IMR-90 (cell line): ENCODE data around the gene HES1. TPM values are rescaled to one million over a fixed set of nuclear protein-coding genes. Genes with fewer than 3 reads are reported as not detected.

ENCODE experiments used
- ATAC-seq: fragments of 200-7000 bp; cut with Tn5 transposase; 2 replicates; pipeline ENCODE4 v1.9.1; 2020; ENCODE audit warnings: low read depth, mild to moderate bottlenecking, moderate library complexity
- BruUV-seq: library from RNA; stranded (reverse); fragments of 400-500 nt; replicated peaks from 2 replicates; lab custom pipeline; 2021; lab: Mats Ljungman, UMichigan
- CTCF ChIA-PET: fragments of 300-600 bp; formaldehyde crosslinking; extraction: SDS; loops from one replicate; lab custom pipeline; 2021; ENCODE audit warnings: antibody characterized with exemption; lab: Yijun Ruan, JAX
- POLR2A ChIA-PET: fragments of 300-600 bp; sonication (Branson Sonifier 250); formaldehyde crosslinking; loops from one replicate; lab custom pipeline; 2022; ENCODE audit warnings: antibody characterized with exemption; ENCODE audit not compliant: unreplicated experiment; lab: Charles Lee
- DNase-seq: peaks from one replicate; pipeline ENCODE4 v3.0.0; 2013
- H2AFZ ChIP-seq: replicated peaks from 2 replicates; pipeline ENCODE3; 2013; ENCODE audit warnings: low read length, mild to moderate bottlenecking; ENCODE audit not compliant: poor library complexity
- H2AK5ac ChIP-seq: 2 replicates; pipeline ENCODE4 v1.6.1; 2013; ENCODE audit warnings: low read depth, low read length, inconsistent platforms
- H2AK9ac ChIP-seq: replicated peaks from 2 replicates; pipeline ENCODE3; 2013; ENCODE audit warnings: mild to moderate bottlenecking, low read depth, low read length, moderate library complexity; ENCODE audit not compliant: poor library complexity
- H2BK120ac ChIP-seq: 2 replicates; pipeline ENCODE4 v1.6.1; 2013; ENCODE audit warnings: low read depth, low read length, inconsistent platforms
- H2BK15ac ChIP-seq: 3 replicates; pipeline ENCODE4 v1.6.1; 2013; ENCODE audit warnings: low read depth, low read length, inconsistent platforms
- H2BK20ac ChIP-seq: 2 replicates; pipeline ENCODE4 v1.6.1; 2013; ENCODE audit warnings: low read depth, mild to moderate bottlenecking, inconsistent platforms, low read length, moderate library complexity
- H2BK5ac ChIP-seq: 2 replicates; pipeline ENCODE4 v1.6.1; 2013; ENCODE audit warnings: mild to moderate bottlenecking, low read depth, low read length, inconsistent platforms; ENCODE audit not compliant: poor library complexity, severe bottlenecking
- H3K14ac ChIP-seq: replicated peaks from 2 replicates; pipeline ENCODE4 v1.6.1; 2013; ENCODE audit warnings: low read depth, low read length, inconsistent platforms
- H3K18ac ChIP-seq: 2 replicates; pipeline ENCODE4 v1.6.1; 2013; ENCODE audit warnings: low read depth, low read length, control low read depth
- H3K23ac ChIP-seq: 2 replicates; pipeline ENCODE4 v1.6.1; 2013; ENCODE audit warnings: low read depth, low read length, inconsistent platforms
- H3K27ac ChIP-seq: 2 replicates; pipeline ENCODE4 v1.5.1; 2013; ENCODE audit warnings: mild to moderate bottlenecking, control low read depth, low read length; ENCODE audit not compliant: insufficient read depth
- H3K27me3 ChIP-seq: 2 replicates; pipeline ENCODE4 v1.6.1; 2013; ENCODE audit warnings: low read length; ENCODE audit not compliant: control insufficient read depth, insufficient read depth
- H3K36me3 ChIP-seq: 2 replicates; pipeline ENCODE4 v1.6.1; 2013; ENCODE audit warnings: low read length, mixed read lengths; ENCODE audit not compliant: control insufficient read depth, insufficient read depth
- H3K4ac ChIP-seq: 2 replicates; pipeline ENCODE4 v1.6.1; 2013; ENCODE audit warnings: low read depth, low read length, inconsistent platforms
- H3K4me1 ChIP-seq: 2 replicates; pipeline ENCODE4 v1.6.1; 2013; ENCODE audit warnings: low read length, mixed read lengths; ENCODE audit not compliant: control insufficient read depth, insufficient read depth
- H3K4me2 ChIP-seq: 2 replicates; pipeline ENCODE4 v1.6.1; 2013; ENCODE audit warnings: low read depth, mild to moderate bottlenecking, control low read depth, low read length, moderate library complexity
- H3K4me3 ChIP-seq: 2 replicates; pipeline ENCODE4 v1.5.1; 2013; ENCODE audit warnings: low read depth, mild to moderate bottlenecking, control low read depth, low read length, moderate library complexity; ENCODE audit not compliant: insufficient read depth
- H3K56ac ChIP-seq: 2 replicates; pipeline ENCODE4 v1.6.1; 2013; ENCODE audit warnings: low read length, inconsistent platforms; ENCODE audit not compliant: insufficient read depth; ENCODE audit errors: extremely low read depth
- H3K79me1 ChIP-seq, 2 experiments: 2 replicates each; pipeline ENCODE4 v1.6.1; 2013; ENCODE audit warnings: low read length in 2 of 2, inconsistent platforms in 1 of 2, low read depth in 1 of 2
- H3K9ac ChIP-seq: 2 replicates; pipeline ENCODE4 v1.6.1; 2013; ENCODE audit warnings: low read depth, low read length, control low read depth
- H3K9me1 ChIP-seq: 2 replicates; pipeline ENCODE4 v1.6.1; 2013; ENCODE audit warnings: low read length, inconsistent platforms; ENCODE audit not compliant: insufficient read depth
- H3K9me3 ChIP-seq: 2 replicates; pipeline ENCODE4 v1.6.1; 2013; ENCODE audit warnings: low read length; ENCODE audit not compliant: control insufficient read depth, insufficient read depth
- H4K20me1 ChIP-seq: 2 replicates; pipeline ENCODE4 v1.6.1; 2013; ENCODE audit warnings: low read length, inconsistent platforms; ENCODE audit not compliant: insufficient read depth
- H4K5ac ChIP-seq: 2 replicates; pipeline ENCODE4 v1.6.1; 2013; ENCODE audit warnings: mild to moderate bottlenecking, low read depth, low read length, control low read depth
- H4K8ac ChIP-seq, 2 experiments: 2 replicates each; pipeline ENCODE4 v1.6.1; 2013; ENCODE audit warnings: low read depth in 2 of 2, low read length in 2 of 2, control low read depth in 1 of 2, inconsistent platforms in 1 of 2
- H4K91ac ChIP-seq: 2 replicates; pipeline ENCODE4 v1.6.1; 2013; ENCODE audit warnings: low read depth, low read length, inconsistent platforms; ENCODE audit not compliant: insufficient read depth
- BHLHE40 ChIP-seq: fragments of 150-350 bp; IDR thresholded peaks from 2 replicates; pipeline ENCODE4 v1.6.1; 2016; ENCODE audit warnings: mild to moderate bottlenecking, low read depth, low read length
- CEBPB ChIP-seq: IDR thresholded peaks from 2 replicates; pipeline ENCODE4 v1.6.1; 2012; ENCODE audit warnings: low read depth, low read length, improper control_type of control experiment
- CHD1 ChIP-seq: IDR thresholded peaks from 2 replicates; pipeline ENCODE4 v1.6.1; 2012; ENCODE audit warnings: low read depth, low read length, improper control_type of control experiment
- FOS ChIP-seq: fragments of 150-350 bp; IDR thresholded peaks from 2 replicates; pipeline ENCODE4 v1.6.1; 2016; ENCODE audit warnings: low read depth, low read length
- MAFK ChIP-seq: IDR thresholded peaks from 2 replicates; pipeline ENCODE4 v1.6.1; 2012; ENCODE audit warnings: low read depth, low read length, improper control_type of control experiment
- MAZ ChIP-seq: IDR thresholded peaks from 2 replicates; pipeline ENCODE4 v1.6.1; 2012; ENCODE audit warnings: low read depth, mild to moderate bottlenecking, low read length, improper control_type of control experiment, moderate library complexity, borderline replicate concordance
- MXI1 ChIP-seq: IDR thresholded peaks from 2 replicates; pipeline ENCODE4 v1.6.1; 2012; ENCODE audit warnings: low read depth, mild to moderate bottlenecking, low read length, moderate library complexity, borderline replicate concordance
- POLR2A ChIP-seq: IDR thresholded peaks from 2 replicates; pipeline ENCODE4 v1.6.1; 2012; ENCODE audit warnings: mild to moderate bottlenecking, low read depth, low read length
- RAD21 ChIP-seq: IDR thresholded peaks from 2 replicates; pipeline ENCODE4 v1.6.1; 2012; ENCODE audit warnings: low read length, improper control_type of control experiment
- RCOR1 ChIP-seq: IDR thresholded peaks from 2 replicates; pipeline ENCODE4 v1.6.1; 2012; ENCODE audit warnings: mild to moderate bottlenecking, low read length, improper control_type of control experiment; ENCODE audit not compliant: insufficient replicate concordance
- RFX5 ChIP-seq: IDR thresholded peaks from 2 replicates; pipeline ENCODE4 v1.8.0; 2012; ENCODE audit warnings: low read depth, mild to moderate bottlenecking, low read length, moderate library complexity
- SMC3 ChIP-seq: fragments of 150-350 bp; IDR thresholded peaks from 2 replicates; pipeline ENCODE4 v1.6.1; 2016; ENCODE audit warnings: low read depth, mild to moderate bottlenecking, antibody characterized with exemption, low read length, moderate library complexity
- WGBS, 2 experiments: methylation state at CpG; one replicate each; pipeline versions ENCODE4 v1.1.5 to v1.1.7; 2013; ENCODE audit warnings: missing lambda C conversion rate in 2 of 2; ENCODE audit not compliant: insufficient read length in 1 of 2; ENCODE audit errors: extremely low coverage in 2 of 2; 5-methylcytosine and 5-hydroxymethylcytosine counted together
- dilution Hi-C: fragments of 300-500 bp; cut with HindIII; formaldehyde crosslinking; loops from one replicate; pipeline ENCODE4 v1.14.3; 2018; ENCODE audit warnings: low sequenced_read_pairs; ENCODE audit not compliant: unreplicated experiment
- in situ Hi-C: fragments of 300-500 bp; cut with MboI; formaldehyde crosslinking; loops from 3 replicates; pipeline ENCODE4 v1.14.3; 2019; ENCODE audit warnings: low sequenced_read_pairs, inconsistent platforms, mixed read lengths
- intact Hi-C: fragments of 100-400 bp; cut with micrococcal nuclease; formaldehyde crosslinking; loops from 2 replicates; pipeline ENCODE4 v1.10.0; 2022
- polyA plus RNA-seq, 3 experiments: library from polyadenylated mRNA; depleted of rRNA; stranded (reverse); fragments of >200 nt; gene quantifications; 2 replicates each; pipeline ENCODE4 v1.2.3, GENCODE V29; 2012; ENCODE audit warnings: low replicate concordance in 1 of 3
- total RNA-seq: library from RNA; depleted of rRNA; stranded (reverse); fragments of >200 nt; gene quantifications from 2 replicates; pipeline ENCODE4 v1.2.3, GENCODE V29; 2012
- TF ChIP-seq, protein P1 (sequence below): fragments of 150-350 bp; IDR thresholded peaks from 2 replicates; pipeline ENCODE4 v1.6.1; 2017; ENCODE audit warnings: mild to moderate bottlenecking, antibody characterized with exemption, low read length, low read depth
- TF ChIP-seq, protein P2 (sequence below): fragments of 150-350 bp; IDR thresholded peaks from 2 replicates; pipeline ENCODE4 v1.6.1; 2016; ENCODE audit warnings: low read depth, mild to moderate bottlenecking, low read length, moderate library complexity, borderline replicate concordance

Gene HES1
- total and polyA plus RNA-seq, 2 of the 4 experiments (the other 2 are of a cell fraction) = 3.6 to 6.7 TPM

DNA sequence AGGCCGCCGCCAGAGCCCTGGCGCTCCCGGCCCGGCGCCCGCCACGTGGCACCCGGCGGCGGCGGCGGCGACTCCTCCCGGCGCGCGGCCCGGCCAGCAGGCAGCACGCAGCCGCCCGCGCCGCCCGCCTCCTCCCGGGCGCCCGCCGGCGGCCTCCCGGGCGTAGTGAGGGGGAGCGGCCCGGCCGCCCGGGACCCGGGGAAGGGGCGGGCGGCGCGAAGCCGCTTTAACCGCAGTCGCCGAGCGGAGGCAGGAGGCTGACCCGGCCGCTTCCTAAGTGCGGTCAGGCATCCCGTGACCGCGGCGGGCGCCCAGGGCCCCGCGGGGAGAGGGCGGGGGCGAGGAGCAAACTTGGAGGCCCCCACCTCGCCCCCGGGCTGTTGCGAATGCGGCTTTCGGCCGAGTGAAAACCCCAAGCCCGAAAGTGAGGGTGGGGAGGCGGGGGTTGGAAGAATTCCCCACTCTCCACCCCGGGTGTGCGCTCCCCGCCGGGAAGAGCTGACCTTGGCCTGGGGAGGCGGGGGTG is 1.7 kb upstream of the HES1 start:
- 0% methylated on average over 15 of the region's 71 CpGs; no CpG with 5 or more reads in 1 of the 2 experiments for WGBS, 2 experiments
- peak overlapping the region; percentile 47 for H2AK9ac ChIP-seq
- peaks cover 17% of the 10 kb centered on the region for H3K27me3 ChIP-seq
- peak overlapping the region; percentile 29 for H2BK5ac ChIP-seq
- H3K23ac ChIP-seq = no peak overlapping the region; the same call in 1 of the 2 replicates
- H3K9me3 ChIP-seq = no peaks in the 10 kb centered on the region
- H3K4ac ChIP-seq = peak overlapping the region; percentile 33; the same call in 1 of the 2 replicates
- POLR2A ChIA-PET = interaction anchor here (0.6 kb wide), 1 partner anchor 291 kb away, joined by 3 read pairs; no protein-coding TSS in a partner anchor
- peak overlapping the region; percentile 9 for H3K9ac ChIP-seq
- H2BK120ac ChIP-seq = peak overlapping the region; percentile 38
- H4K91ac ChIP-seq = no peak overlapping the region; the same call in 1 of the 2 replicates
- intact Hi-C loops (loop anchor here (10.0 kb wide), 1 partner anchor 271 kb away; no protein-coding TSS in a partner anchor), in situ Hi-C loops (no loop called here), dilution Hi-C loops (no loop called here)
- no peak overlapping the region; a peak in 1 of 4 replicates for H4K8ac ChIP-seq
- H3K14ac ChIP-seq = no peak overlapping the region
- H2BK20ac ChIP-seq = no peak overlapping the region
- H3K4me2 ChIP-seq = peak overlapping the region; percentile 66
- H3K4me3 ChIP-seq = peak overlapping the region; percentile 59
- no TSS peak for BruUV-seq
- peak overlapping the region; percentile 59 for H3K27ac ChIP-seq
- no peaks in the 10 kb centered on the region for H3K36me3 ChIP-seq
- no peaks in the 10 kb centered on the region for H4K20me1 ChIP-seq
- CTCF ChIA-PET = interaction anchor here (0.6 to 2.6 kb wide), 2 partner anchors 354 to 444 kb away, joined by 3 to 10 read pairs; no protein-coding TSS in a partner anchor
- H3K56ac ChIP-seq = no peak overlapping the region
- H3K18ac ChIP-seq = no peak overlapping the region; the same call in 1 of the 2 replicates
- H3K79me1 ChIP-seq = peaks cover 0 to 13% of the 10 kb centered on the region in 2 experiments; a peak in 3 of 4 replicates
- H3K9me1 ChIP-seq = no peaks in the 10 kb centered on the region
- no peak overlapping the region for H4K5ac ChIP-seq
- H2AFZ ChIP-seq = peak overlapping the region; percentile 90
- ATAC-seq (peak; percentile 34), DNase-seq (no peak)
- TF ChIP-seq RCOR1 = no peak
- TF ChIP-seq FOS = no peak
- TF ChIP-seq SMC3 = no peak
- TF ChIP-seq, protein P1, sequence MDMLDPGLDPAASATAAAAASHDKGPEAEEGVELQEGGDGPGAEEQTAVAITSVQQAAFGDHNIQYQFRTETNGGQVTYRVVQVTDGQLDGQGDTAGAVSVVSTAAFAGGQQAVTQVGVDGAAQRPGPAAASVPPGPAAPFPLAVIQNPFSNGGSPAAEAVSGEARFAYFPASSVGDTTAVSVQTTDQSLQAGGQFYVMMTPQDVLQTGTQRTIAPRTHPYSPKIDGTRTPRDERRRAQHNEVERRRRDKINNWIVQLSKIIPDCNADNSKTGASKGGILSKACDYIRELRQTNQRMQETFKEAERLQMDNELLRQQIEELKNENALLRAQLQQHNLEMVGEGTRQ = no peak; the same call in 1 of the 2 replicates
- TF ChIP-seq CEBPB = no peak
- no peak for TF ChIP-seq MXI1
- no peak for TF ChIP-seq RFX5
- no peak; the same call in 1 of the 2 replicates for TF ChIP-seq MAZ
- TF ChIP-seq MAFK = no peak
- TF ChIP-seq RAD21 = no peak; the same call in 1 of the 2 replicates
- TF ChIP-seq, protein P2, sequence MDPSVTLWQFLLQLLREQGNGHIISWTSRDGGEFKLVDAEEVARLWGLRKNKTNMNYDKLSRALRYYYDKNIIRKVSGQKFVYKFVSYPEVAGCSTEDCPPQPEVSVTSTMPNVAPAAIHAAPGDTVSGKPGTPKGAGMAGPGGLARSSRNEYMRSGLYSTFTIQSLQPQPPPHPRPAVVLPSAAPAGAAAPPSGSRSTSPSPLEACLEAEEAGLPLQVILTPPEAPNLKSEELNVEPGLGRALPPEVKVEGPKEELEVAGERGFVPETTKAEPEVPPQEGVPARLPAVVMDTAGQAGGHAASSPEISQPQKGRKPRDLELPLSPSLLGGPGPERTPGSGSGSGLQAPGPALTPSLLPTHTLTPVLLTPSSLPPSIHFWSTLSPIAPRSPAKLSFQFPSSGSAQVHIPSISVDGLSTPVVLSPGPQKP = no peak
- no peak; the same call in 1 of the 2 replicates for TF ChIP-seq CHD1
- TF ChIP-seq BHLHE40 = peak; percentile 89
- TF ChIP-seq POLR2A = peak; percentile 38; the same call in 1 of the 2 replicates
- no peak overlapping the region for H2AK5ac ChIP-seq
- H2BK15ac ChIP-seq = no peak overlapping the region
- H3K4me1 ChIP-seq = peaks cover 12% of the 10 kb centered on the region
